PC-9 (cell line): ENCODE results near the gene NCK2.

Experiments
- CTCF ChIP-seq: fragments of 200-600 bp; sonication (generic); conservative IDR thresholded peaks from 2 replicates; pipeline ENCODE4 v1.6.1; 2017; ENCODE audit warnings: mixed run types, antibody characterized with exemption, mild to moderate bottlenecking, moderate library complexity
- EZH2 ChIP-seq: fragments of 200-600 bp; sonication (generic); IDR thresholded peaks from 2 replicates; pipeline ENCODE4 v1.8.0; 2017; ENCODE audit warnings: antibody characterized with exemption, low read depth

DNA sequence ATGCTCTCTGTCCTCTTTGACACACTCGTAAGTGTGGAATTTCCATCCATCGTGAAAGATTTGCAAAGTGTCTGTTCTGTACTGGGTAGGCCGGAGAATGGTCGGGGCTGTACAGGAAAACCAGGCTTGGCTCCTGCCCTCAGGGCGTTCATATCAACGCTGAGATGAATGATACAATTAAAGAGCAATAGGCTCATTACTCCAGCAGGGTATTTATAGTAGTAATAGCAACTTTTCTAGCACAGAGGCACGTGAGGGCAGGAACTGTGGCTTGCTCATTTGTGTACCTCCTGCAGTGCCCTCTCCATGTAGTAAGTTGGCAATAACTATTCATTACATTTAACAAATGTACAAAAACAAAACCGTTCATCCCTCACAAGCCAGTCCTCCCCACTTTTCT lies 5.3 kb upstream of the NCK2 start:
- no peak for TF ChIP-seq CTCF
- TF ChIP-seq EZH2: no peak
